HEK293T (cell line): ENCODE measurements around the gene RSAD2.
"Not testable (repeated sequence)": the region's sequence is repeated elsewhere in the genome, so short reads cannot be mapped to it uniquely, and the experiment has no call there.

Experiments used
- CTCF ChIA-PET: fragments of 350-600 bp; formaldehyde crosslinking; extraction: SDS; loops from one replicate; lab custom pipeline; 2021; ENCODE audit warnings: antibody characterized with exemption, inconsistent platforms; lab: Yijun Ruan, JAX
- POLR2A ChIA-PET: fragments of 350-600 bp; formaldehyde crosslinking; extraction: SDS; loops from one replicate; lab custom pipeline; 2020; ENCODE audit warnings: antibody characterized with exemption, inconsistent platforms; lab: Yijun Ruan, JAX
- DNase-seq: peaks from one replicate; pipeline ENCODE4 v3.0.0; 2012; ENCODE audit warnings: mixed read lengths; ENCODE audit errors: extremely low spot score
- ARNT ChIP-seq: fragments of 450-650 bp; IDR thresholded peaks from 2 replicates; pipeline ENCODE4 v1.6.1; 2017; ENCODE audit warnings: mild to moderate bottlenecking
- BHLHE40 ChIP-seq: fragments of 450-650 bp; IDR thresholded peaks from 2 replicates; pipeline ENCODE4 v1.6.1; 2016; ENCODE audit warnings: mild to moderate bottlenecking, moderate library complexity, borderline replicate concordance
- CTBP1 ChIP-seq: fragments of 450-650 bp; IDR thresholded peaks from 2 replicates; pipeline ENCODE4 v1.6.1; 2016; ENCODE audit warnings: borderline replicate concordance
- ELF4 ChIP-seq: fragments of 450-650 bp; IDR thresholded peaks from 2 replicates; pipeline ENCODE4 v1.6.1; 2017; ENCODE audit warnings: antibody characterized with exemption
- FOXA1 ChIP-seq: fragments of 450-650 bp; IDR thresholded peaks from 2 replicates; pipeline ENCODE4 v1.6.1; 2016; ENCODE audit warnings: mild to moderate bottlenecking
- FOXK2 ChIP-seq: fragments of 450-650 bp; IDR thresholded peaks from 2 replicates; pipeline ENCODE4 v1.6.1; 2016; ENCODE audit warnings: mild to moderate bottlenecking
- FOXM1 ChIP-seq: fragments of 450-650 bp; IDR thresholded peaks from 2 replicates; pipeline ENCODE4 v1.6.1; 2017; ENCODE audit warnings: mild to moderate bottlenecking, borderline replicate concordance
- HDGF ChIP-seq: fragments of 450-650 bp; IDR thresholded peaks from 2 replicates; pipeline ENCODE4 v1.6.1; 2017; ENCODE audit warnings: antibody characterized with exemption, borderline replicate concordance
- L3MBTL2 ChIP-seq: fragments of 450-650 bp; conservative IDR thresholded peaks from 2 replicates; pipeline ENCODE4 v1.6.1; 2016; ENCODE audit warnings: mild to moderate bottlenecking
- LEF1 ChIP-seq: fragments of 450-650 bp; IDR thresholded peaks from 2 replicates; pipeline ENCODE4 v1.6.1; 2017; ENCODE audit warnings: mild to moderate bottlenecking, borderline replicate concordance
- NFRKB ChIP-seq: fragments of 450-650 bp; IDR thresholded peaks from 2 replicates; pipeline ENCODE4 v1.6.1; 2016; ENCODE audit warnings: mild to moderate bottlenecking, moderate library complexity
- SP1 ChIP-seq: fragments of 450-650 bp; IDR thresholded peaks from 2 replicates; pipeline ENCODE4 v1.6.1; 2017
- SUZ12 ChIP-seq: fragments of 450-650 bp; IDR thresholded peaks from 2 replicates; pipeline ENCODE4 v1.6.1; 2016; ENCODE audit warnings: mild to moderate bottlenecking
- TARDBP ChIP-seq: fragments of 450-650 bp; IDR thresholded peaks from 2 replicates; pipeline ENCODE4 v1.6.1; 2016
- ZNF384 ChIP-seq: fragments of 450-650 bp; IDR thresholded peaks from 2 replicates; pipeline ENCODE4 v1.6.1; 2016
- TF ChIP-seq, protein P1 (sequence below): fragments of 450-650 bp; IDR thresholded peaks from 2 replicates; pipeline ENCODE4 v1.6.1; 2016

Gene RSAD2

DNA sequence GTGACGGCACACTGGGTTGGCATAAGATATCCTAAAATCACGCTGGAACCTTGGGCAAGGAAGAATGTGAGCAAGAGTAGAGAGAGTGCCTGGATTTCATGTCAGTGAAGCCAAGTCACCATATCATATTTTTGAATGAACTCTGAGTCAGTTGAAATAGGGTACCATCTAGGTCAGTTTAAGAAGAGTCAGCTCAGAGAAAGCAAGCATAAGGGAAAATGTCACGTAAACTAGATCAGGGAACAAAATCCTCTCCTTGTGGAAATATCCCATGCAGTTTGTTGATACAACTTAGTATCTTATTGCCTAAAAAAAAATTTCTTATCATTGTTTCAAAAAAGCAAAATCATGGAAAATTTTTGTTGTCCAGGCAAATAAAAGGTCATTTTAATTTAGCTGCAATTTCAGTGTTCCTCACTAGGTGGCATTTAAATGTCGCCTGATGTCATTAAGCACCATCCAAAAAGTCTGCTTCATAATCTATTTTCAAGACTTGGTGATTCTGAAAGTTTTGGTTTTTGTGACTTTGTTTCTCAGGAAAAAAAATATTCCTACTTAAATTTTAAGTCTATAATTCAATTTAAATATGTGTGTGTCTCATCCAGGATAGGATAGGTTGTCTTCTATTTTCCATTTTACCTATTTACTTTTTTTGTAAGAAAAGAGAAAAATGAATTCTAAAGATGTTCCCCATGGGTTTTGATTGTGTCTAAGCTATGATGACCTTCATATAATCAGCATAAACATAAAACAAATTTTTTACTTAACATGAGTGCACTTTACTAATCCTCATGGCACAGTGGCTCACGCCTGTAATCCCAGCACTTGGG is 19.6 kb downstream of the RSAD2 start:
- ChIA-PET POLR2A (no interaction called here), CTCF (interaction anchor here (0.8 to 1.3 kb wide), 4 partner anchors 39 to 201 kb away, joined by 3 read pairs; no protein-coding TSS in a partner anchor)
- peak; percentile 18 for DNase-seq
- TF ChIP-seq HDGF (no peak), FOXM1 (no peak), L3MBTL2 (no peak), FOXK2 (no peak), TARDBP (no peak), ELF4 (no peak)
- TF ChIP-seq, protein P1, sequence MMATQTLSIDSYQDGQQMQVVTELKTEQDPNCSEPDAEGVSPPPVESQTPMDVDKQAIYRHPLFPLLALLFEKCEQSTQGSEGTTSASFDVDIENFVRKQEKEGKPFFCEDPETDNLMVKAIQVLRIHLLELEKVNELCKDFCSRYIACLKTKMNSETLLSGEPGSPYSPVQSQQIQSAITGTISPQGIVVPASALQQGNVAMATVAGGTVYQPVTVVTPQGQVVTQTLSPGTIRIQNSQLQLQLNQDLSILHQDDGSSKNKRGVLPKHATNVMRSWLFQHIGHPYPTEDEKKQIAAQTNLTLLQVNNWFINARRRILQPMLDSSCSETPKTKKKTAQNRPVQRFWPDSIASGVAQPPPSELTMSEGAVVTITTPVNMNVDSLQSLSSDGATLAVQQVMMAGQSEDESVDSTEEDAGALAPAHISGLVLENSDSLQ = no peak

DNA sequence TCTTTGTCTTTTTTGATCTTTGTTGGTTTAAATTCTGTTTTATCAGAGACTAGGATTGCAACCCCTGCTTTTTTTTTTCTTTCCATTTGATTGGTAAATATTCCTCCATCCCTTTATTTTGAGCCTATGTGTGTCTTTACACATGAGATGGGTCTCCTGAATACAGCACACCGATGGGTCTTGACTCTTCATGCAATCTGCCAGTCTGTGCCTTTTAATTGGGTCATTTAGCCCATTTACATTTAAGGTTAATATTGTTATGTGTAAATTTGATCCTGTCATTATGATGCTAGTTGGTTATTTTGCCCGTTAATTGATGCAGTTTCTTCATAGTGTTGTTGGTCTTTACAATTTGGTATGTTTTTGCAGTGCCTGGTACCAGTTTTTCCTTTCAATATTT is 25.0 kb downstream of the RSAD2 start:
- DNase-seq, CTCF ChIA-PET, POLR2A ChIA-PET: not testable (repeated sequence)

DNA sequence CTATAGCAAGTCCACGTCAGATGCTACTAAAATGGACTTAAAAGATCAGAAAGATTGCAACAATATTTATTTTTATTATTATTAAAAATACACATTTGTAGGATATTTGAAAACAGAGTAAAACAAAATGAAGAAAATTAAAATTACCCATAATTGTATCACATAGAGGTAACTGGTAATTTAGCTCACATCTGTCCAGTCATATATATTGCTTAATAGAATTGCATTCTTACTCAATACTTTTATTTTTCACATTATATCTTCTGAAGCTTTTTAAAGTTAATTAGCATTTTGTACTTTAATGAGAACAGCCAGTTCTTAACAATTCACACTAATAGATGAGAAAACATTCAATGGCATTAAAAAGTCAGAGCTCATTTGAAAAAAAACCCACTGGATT is 28.1 kb downstream of the RSAD2 start:
- ChIA-PET CTCF (no interaction called here), POLR2A (no interaction called here)
- TF ChIP-seq SP1 (no peak), LEF1 (no peak), ARNT (no peak), L3MBTL2 (no peak), FOXM1 (no peak), SUZ12 (no peak), NFRKB (no peak), CTBP1 (no peak), HDGF (no peak), TARDBP (no peak), FOXK2 (no peak), FOXA1 (no peak), BHLHE40 (no peak)
- no peak for DNase-seq

DNA sequence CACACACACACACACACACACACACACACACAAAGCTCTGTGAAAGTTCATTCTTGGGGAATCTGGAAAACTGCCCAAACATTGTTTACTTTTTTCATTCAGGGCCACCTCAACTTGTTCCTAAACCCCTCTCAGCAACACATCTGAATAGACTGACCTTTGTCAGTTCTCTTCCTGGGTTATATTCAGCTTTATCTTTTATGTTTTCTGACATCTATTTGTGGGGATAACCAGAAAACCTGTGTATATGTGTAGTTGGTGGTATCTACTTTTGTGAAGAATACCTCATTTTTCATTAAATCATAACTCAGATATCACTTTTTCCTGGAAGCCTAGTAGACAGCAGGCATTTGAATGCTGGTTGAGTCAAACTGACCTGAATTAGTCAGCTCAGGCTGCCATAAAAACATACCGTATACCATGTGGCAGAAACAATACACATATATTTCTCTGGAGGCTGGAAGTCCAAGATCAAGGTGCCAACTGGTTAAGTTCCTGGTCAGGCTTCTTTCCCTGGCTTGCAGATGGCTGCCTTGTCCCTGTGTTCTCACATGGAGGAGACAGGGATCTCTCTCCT is 28.7 kb downstream of the RSAD2 start:
- ChIA-PET POLR2A (no interaction called here), CTCF (no interaction called here)
- no peak for DNase-seq
- no peak for TF ChIP-seq HDGF
- TF ChIP-seq BHLHE40 = no peak
- no peak for TF ChIP-seq FOXA1
- no peak for TF ChIP-seq TARDBP
- TF ChIP-seq ZNF384 = no peak
- no peak for TF ChIP-seq L3MBTL2

DNA sequence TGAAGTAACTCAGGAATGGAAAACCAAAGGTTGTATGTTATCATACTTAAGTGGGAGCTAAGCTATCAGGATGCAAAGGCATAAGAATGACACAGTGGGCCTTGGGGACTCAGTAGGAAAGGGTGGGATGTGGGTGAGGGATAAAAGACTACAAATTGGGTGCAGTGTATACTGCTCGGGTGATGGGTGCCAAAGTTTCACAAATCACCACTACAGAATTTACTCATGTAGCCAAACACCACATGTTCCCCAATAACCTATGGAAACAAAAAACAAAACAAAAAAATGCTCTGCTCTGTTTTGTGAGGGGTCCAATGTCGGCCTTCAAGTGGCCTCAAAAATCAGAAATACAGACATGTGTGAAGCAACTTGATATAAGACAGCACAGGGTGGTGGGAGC is 30.7 kb downstream of the RSAD2 start:
- ChIA-PET CTCF (no interaction called here), POLR2A (no interaction called here)
- TF ChIP-seq FOXA1 = no peak
- no peak for TF ChIP-seq ELF4
- no peak for TF ChIP-seq BHLHE40
- no peak for TF ChIP-seq HDGF
- TF ChIP-seq, protein P1 = no peak
- no peak for DNase-seq

DNA sequence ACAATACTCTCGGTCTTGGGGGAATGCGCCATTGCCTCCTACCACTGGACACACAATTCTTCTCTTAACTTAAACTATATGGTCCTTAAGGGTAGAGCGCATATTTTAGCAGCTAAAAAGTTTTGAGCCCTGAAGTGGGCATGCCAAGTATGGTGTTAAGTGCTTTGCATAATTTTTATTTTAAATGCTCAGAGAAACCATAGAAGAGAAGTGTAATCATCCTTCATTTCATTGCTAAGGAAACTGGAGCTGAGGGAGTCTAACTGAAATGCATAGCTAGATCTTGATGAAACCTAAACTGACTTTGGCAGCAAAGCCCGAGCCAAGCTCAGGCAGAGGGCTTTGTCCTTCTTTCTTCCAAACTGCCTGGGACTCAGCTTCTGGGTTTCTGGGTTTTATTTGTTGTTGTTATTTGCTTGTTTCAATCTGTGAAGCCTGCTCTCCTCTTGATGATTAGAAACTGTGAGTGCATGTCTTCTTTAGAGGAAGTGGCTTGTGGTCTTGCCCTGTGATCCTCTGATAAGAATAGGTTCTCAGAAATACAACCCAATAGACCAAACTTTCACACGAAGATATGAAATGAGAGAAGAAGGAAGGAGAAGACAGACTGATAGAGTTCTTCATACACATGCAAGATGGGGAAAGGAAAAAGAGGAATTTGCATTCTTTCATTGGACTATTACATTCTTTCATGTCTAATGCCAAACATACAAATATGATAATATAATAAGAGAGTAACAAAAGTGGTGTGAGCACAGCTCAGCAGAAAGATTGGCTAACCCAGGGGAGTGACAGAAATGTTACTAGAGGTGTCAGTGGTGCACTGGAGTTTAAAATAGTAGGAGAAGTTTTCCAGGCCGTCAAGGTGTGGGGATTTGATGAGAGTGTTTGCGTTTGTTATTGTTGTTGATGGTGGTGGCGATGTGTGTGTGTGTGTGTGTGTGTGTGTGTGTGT is 32.1 kb downstream of the RSAD2 start:
- POLR2A ChIA-PET = no interaction called here
- no peak for TF ChIP-seq SUZ12
- no peak for TF ChIP-seq CTBP1
- no peak for TF ChIP-seq ZNF384
- no peak for TF ChIP-seq NFRKB
- no peak for TF ChIP-seq TARDBP
- TF ChIP-seq HDGF = no peak
- no peak for TF ChIP-seq LEF1
- CTCF ChIA-PET = interaction anchor here (0.5 kb wide), 1 partner anchor 11 kb away, joined by 3 read pairs; no protein-coding TSS in a partner anchor
- DNase-seq = no peak

DNA sequence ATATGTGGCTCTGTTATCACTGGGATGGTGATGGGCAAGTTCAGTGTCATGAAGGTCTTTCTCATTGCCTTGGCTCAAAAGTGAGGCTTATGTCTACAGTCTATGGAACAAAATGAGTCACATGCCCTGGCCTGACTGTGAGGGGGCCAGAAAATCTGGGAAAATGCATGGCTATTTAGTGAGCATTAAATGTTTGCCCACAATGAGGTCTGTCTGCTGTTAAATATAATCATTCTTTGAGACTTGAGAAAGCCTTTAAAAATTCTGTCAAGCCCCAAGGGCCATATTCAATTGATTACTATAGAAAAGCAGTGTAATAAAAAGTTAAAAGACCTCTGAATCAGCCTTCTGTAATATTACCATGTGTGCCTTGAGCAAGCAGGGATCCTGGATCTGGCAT is 34.1 kb downstream of the RSAD2 start:
- TF ChIP-seq FOXA1 = no peak
- TF ChIP-seq TARDBP = no peak
- no peak for TF ChIP-seq CTBP1
- TF ChIP-seq ZNF384 = no peak
- no peak for TF ChIP-seq SUZ12
- no peak for TF ChIP-seq HDGF
- no peak for TF ChIP-seq BHLHE40
- no peak for TF ChIP-seq SP1
- TF ChIP-seq NFRKB = no peak
- no peak for TF ChIP-seq FOXM1
- no peak for TF ChIP-seq LEF1
- TF ChIP-seq, protein P1 = no peak
- TF ChIP-seq ARNT = no peak
- no peak for TF ChIP-seq FOXK2
- no peak for TF ChIP-seq L3MBTL2
- no peak for TF ChIP-seq ELF4
- no peak for DNase-seq
- ChIA-PET POLR2A (no interaction called here), CTCF (interaction anchor here (0.6 kb wide), 1 partner anchor 103 kb away, joined by 3 read pairs; no protein-coding TSS in a partner anchor)
